H1 (cell line): ENCODE results near the gene GPR155. TPM values are rescaled to one million over a fixed set of nuclear protein-coding genes. Genes with fewer than 3 reads are reported as not detected.

Experiments used
- NRF1 ChIP-seq: IDR thresholded peaks from 2 replicates; pipeline ENCODE4 v1.6.1; 2011; ENCODE audit warnings: mild to moderate bottlenecking, low read depth, low read length, improper control_type of control experiment
- RBBP5 ChIP-seq: IDR thresholded peaks from 2 replicates; pipeline ENCODE4 v1.7.1; 2012; ENCODE audit warnings: low read depth, mild to moderate bottlenecking, inconsistent platforms, low read length, moderate library complexity, borderline replicate concordance
- RFX5 ChIP-seq: IDR thresholded peaks from 2 replicates; pipeline ENCODE4 v1.6.1; 2011; ENCODE audit warnings: low read depth, low read length, improper control_type of control experiment, borderline replicate concordance
- RNF2 ChIP-seq: fragments of 200-900, 300-1000 bp; sonication (generic); IDR thresholded peaks from 2 replicates; pipeline ENCODE4 v1.7.1; 2016; ENCODE audit warnings: borderline replicate concordance, low read depth, mild to moderate bottlenecking, antibody characterized with exemption, low read length; ENCODE audit not compliant: poor library complexity, severe bottlenecking; ENCODE audit errors: missing control alignments
- SUZ12 ChIP-seq: fragments of 200-600 bp; sonication (generic); IDR thresholded peaks from 2 replicates; pipeline ENCODE4 v1.6.1; 2012; ENCODE audit warnings: mild to moderate bottlenecking, inconsistent platforms, low read length, moderate library complexity, mixed read lengths
- TBP ChIP-seq: IDR thresholded peaks from 2 replicates; pipeline ENCODE4 v1.6.1; 2011; ENCODE audit warnings: low read depth, low read length, improper control_type of control experiment
- YY1 ChIP-seq: IDR thresholded peaks from 2 replicates; pipeline ENCODE4 v1.6.1; 2011; ENCODE audit warnings: low read depth, mild to moderate bottlenecking, low read length
- polyA plus RNA-seq, 7 experiments: library from polyadenylated mRNA; depleted of rRNA in 3 of 7; stranded (reverse) in 5 of 7; unstranded in 2 of 7; fragments of >200 nt in 5 of 7; fragments of 200-250 nt in 2 of 7; gene quantifications; 1 replicate in 5 of 7; 2 replicates in 1 of 7; 4 replicates in 1 of 7; pipeline versions ENCODE4 v1.2.1 to v1.2.3, GENCODE V29; 2011 to 2013; ENCODE audit warnings: missing spikeins in 2 of 7, mixed read lengths in 2 of 7
- total RNA-seq: library from RNA; stranded (reverse); fragmentation: NEBNext Ultra II Directional; extraction: Animal tissue kit (Norgen Biotek cat#: 25700); gene quantifications from 2 replicates; pipeline ENCODE4 v1.2.1, GENCODE V29; 2021

The GPR155 gene
- total and polyA plus RNA-seq, 2 of the 8 experiments (the other 6 are each of a cell fraction or from before 2014, with no cell fraction given), result 0.26 to 2.1 TPM

DNA sequence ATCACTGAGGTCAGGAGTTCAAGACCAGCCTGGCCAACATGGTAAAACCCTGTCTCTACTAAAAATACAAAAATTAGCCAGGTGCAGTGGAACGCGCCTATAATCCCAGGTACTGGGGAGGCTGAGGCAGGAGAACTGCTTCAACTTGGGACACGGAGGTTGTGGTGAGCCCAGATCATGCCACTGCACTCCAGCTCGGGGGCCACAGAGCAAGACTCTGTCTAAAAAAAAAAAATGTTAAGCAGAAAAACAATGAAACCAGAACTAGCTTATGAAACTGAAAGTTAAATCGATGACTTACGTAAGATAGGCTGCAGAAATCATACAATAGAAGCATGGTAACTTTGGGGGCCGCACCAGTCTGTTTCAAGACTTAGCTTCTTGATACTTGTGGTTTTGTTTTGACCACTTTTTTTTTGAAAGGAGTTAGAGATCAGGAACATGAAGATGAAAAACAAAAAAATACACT, 6.2 kb upstream of the GPR155 start (continued):
- TF ChIP-seq SUZ12 (no peak), RBBP5 (no peak), YY1 (no peak), RNF2 (no peak), TBP (no peak), NRF1 (no peak), RFX5 (no peak)
